ENCODE measurements around the gene JMJD1C.

- TF ChIP-seq GATA3 (IDR thresholded peaks at IDR 0.05; ENCODE audit: low read depth, low read length): no peak
- TF ChIP-seq GATA2 (IDR thresholded peaks at IDR 0.05; ENCODE audit: low read depth, low read length): no peak
These were observed 128.1 kb downstream of the JMJD1C start for GRCh38 chr10:63337455-63338251.

Measured in SH-SY5Y (cell line).